ENCODE results near the gene HIPK4. TPM values are rescaled to one million over a fixed set of nuclear protein-coding genes. Genes with fewer than 3 reads are reported as not detected.

Gene HIPK4
- total and polyA plus RNA-seq, 2 of the 4 experiments (the other 2 are of a cell fraction): 0.12 to 0.18 TPM

GRCh38 chr19:40411125-40411842 is 21.3 kb upstream of the HIPK4 start:
- dilution Hi-C loops (cut with HindIII; ENCODE audit: low sequenced_read_pairs, unreplicated experiment): no loop called here
- Histone ChIP-seq H3K4me2 (ENCODE audit: low read depth, low read length) (no peak overlapping the region), H2BK120ac (ENCODE audit: low read depth, low read length) (no peak overlapping the region), H3K4me1 (ENCODE audit: control insufficient read depth, insufficient read depth, low read length) (no peaks in the 10 kb centered on the region), H2BK20ac (ENCODE audit: low read depth, low read length) (no peak overlapping the region), H3K14ac (replicated peaks; ENCODE audit: low read depth, low read length) (no peak overlapping the region), H3K9me1 (ENCODE audit: insufficient read depth, low read length) (peaks cover 6% of the 10 kb centered on the region; the same call in 1 of the 2 replicates), H3K9ac (ENCODE audit: low read depth, low read length) (no peak overlapping the region), H2AFZ (replicated peaks; ENCODE audit: low read length, poor library complexity) (no peak overlapping the region), H3K56ac (ENCODE audit: extremely low read depth, insufficient read depth, low read length) (no peak overlapping the region), H3K9me3 (ENCODE audit: control insufficient read depth, insufficient read depth, low read length) (no peaks in the 10 kb centered on the region), H2BK5ac (ENCODE audit: low read depth, low read length, poor library complexity, severe bottlenecking) (no peak overlapping the region), H3K4me3 (ENCODE audit: insufficient read depth, low read depth, low read length) (no peak overlapping the region), H2AK9ac (replicated peaks; ENCODE audit: low read depth, low read length, poor library complexity) (peak overlapping the region; percentile 55), H3K27ac (ENCODE audit: insufficient read depth, low read length) (no peak overlapping the region), H4K20me1 (ENCODE audit: insufficient read depth, low read length) (no peaks in the 10 kb centered on the region), H4K8ac (ENCODE audit: low read depth in 2 of 2, low read length in 2 of 2) (no peak overlapping the region), H3K4ac (ENCODE audit: low read depth, low read length) (no peak overlapping the region), H3K23ac (ENCODE audit: low read depth, low read length) (no peak overlapping the region), H3K36me3 (ENCODE audit: control insufficient read depth, insufficient read depth, low read length) (no peaks in the 10 kb centered on the region), H2AK5ac (ENCODE audit: low read depth, low read length) (no peak overlapping the region), H3K79me1 (ENCODE audit: low read depth in 1 of 2, low read length in 2 of 2) (no peaks in the 10 kb centered on the region), H3K27me3 (ENCODE audit: control insufficient read depth, insufficient read depth, low read length) (no peaks in the 10 kb centered on the region), H4K91ac (ENCODE audit: insufficient read depth, low read depth, low read length) (no peak overlapping the region), H3K18ac (ENCODE audit: low read depth, low read length) (no peak overlapping the region), H4K5ac (ENCODE audit: low read depth, low read length) (no peak overlapping the region), H2BK15ac (ENCODE audit: low read depth, low read length) (no peak overlapping the region)
- CTCF ChIA-PET: no interaction called here
- 64% methylated on average over 6 of the region's 16 CpGs; no CpG with 5 or more reads in 1 of the 2 experiments for WGBS, 2 experiments (ENCODE audit: extremely low coverage in 2 of 2, insufficient read length in 1 of 2)
- ATAC-seq (ENCODE audit: low read depth) (no peak), DNase-seq (no peak)
- intact Hi-C loops (cut with micrococcal nuclease): no loop called here
- BruUV-seq (replicated peaks): no TSS peak
- POLR2A ChIA-PET (ENCODE audit: unreplicated experiment): no interaction called here
- in situ Hi-C loops (cut with MboI; ENCODE audit: low sequenced_read_pairs): no loop called here
- TF ChIP-seq MXI1 (IDR thresholded peaks at IDR 0.05; ENCODE audit: borderline replicate concordance, low read depth, low read length) (no peak), POLR2A (IDR thresholded peaks at IDR 0.05; ENCODE audit: low read depth, low read length) (no peak), ELK1 (IDR thresholded peaks at IDR 0.05; ENCODE audit: borderline replicate concordance, low read depth, low read length) (no peak), MAZ (IDR thresholded peaks at IDR 0.05; ENCODE audit: borderline replicate concordance, low read depth, low read length) (no peak), CEBPB (IDR thresholded peaks at IDR 0.05; ENCODE audit: low read depth, low read length) (no peak), RCOR1 (IDR thresholded peaks at IDR 0.05; ENCODE audit: insufficient replicate concordance, low read length) (no peak), RAD21 (IDR thresholded peaks at IDR 0.05; ENCODE audit: low read length) (no peak), SMC3 (IDR thresholded peaks at IDR 0.05; ENCODE audit: low read depth, low read length) (no peak)

Measured in IMR-90 (cell line).